ENCODE measurements around the gene DIP2B.

- TF ChIP-seq POLR2A (IDR thresholded peaks at IDR 0.05), result no peak
- TF ChIP-seq CTCF (IDR thresholded peaks at IDR 0.05), result no peak
Observed at GRCh38 chr12:50628394-50628793, 123.6 kb downstream of the DIP2B start.
